ENCODE measurements around the gene ARHGAP6.

Gene ARHGAP6

DNA sequence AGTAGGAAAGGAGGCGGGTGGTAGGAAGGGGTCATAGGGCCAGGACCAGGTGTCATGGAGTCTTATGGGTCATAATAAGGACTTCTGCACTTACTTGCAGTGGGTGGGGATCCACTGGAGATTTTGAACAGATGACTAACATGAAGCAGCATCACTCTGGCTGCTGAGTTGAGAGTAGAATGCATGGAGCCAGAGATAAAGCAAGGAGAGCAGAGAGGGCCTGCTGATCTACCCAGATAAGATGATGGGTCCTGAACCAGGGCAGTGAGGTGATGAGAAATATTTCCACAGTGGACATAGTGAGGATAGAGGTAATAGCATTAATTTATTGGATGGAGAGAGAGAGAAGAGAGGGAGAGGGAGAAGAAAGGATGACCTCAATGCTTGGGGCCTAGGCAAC, 506.6 kb downstream of the ARHGAP6 start:
- no peak for DNase-seq (ENCODE audit: low spot score)
- Histone ChIP-seq H3K4me3 (no peak overlapping the region), H3K27ac (no peak overlapping the region)
- TF ChIP-seq, protein P1, sequence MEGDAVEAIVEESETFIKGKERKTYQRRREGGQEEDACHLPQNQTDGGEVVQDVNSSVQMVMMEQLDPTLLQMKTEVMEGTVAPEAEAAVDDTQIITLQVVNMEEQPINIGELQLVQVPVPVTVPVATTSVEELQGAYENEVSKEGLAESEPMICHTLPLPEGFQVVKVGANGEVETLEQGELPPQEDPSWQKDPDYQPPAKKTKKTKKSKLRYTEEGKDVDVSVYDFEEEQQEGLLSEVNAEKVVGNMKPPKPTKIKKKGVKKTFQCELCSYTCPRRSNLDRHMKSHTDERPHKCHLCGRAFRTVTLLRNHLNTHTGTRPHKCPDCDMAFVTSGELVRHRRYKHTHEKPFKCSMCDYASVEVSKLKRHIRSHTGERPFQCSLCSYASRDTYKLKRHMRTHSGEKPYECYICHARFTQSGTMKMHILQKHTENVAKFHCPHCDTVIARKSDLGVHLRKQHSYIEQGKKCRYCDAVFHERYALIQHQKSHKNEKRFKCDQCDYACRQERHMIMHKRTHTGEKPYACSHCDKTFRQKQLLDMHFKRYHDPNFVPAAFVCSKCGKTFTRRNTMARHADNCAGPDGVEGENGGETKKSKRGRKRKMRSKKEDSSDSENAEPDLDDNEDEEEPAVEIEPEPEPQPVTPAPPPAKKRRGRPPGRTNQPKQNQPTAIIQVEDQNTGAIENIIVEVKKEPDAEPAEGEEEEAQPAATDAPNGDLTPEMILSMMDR (IDR thresholded peaks at IDR 0.05) = no peak

DNA sequence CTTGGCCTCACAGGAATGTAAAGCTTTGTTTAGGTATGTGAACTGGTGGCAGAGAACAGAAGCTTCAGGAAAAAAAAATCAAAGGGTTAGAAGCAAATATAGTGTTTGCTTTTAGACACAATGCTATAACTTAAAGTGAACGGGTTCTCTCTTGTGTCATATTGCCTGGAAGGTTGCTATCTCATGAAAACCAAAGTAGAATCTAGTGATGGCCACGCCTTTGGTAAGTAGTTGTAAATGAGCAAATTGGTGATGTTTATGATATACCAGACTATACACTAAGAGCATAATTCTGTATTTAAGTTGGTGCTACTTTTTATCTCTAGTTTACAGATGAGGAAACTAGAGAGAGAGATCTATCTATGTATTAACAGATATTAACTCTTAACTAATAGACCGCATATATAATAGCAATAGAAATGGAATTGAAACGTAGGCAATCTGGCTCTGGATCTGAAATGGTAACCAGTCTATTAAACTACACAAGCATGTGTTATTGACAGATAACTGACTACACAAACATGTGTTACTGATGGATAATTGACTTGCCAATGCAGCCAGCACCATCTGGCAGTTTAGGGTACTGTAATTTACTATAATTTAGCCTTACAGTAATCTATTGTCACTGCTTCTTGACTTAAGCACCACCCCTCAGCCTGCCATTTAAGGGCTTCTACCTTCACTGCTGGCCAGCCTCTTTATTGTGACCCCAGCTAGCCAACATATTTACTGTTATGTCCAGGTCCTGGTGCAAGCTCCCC, 513.7 kb downstream of the ARHGAP6 start:
- DNase-seq (ENCODE audit: low spot score) = no peak
- H3K27ac ChIP-seq = no peak overlapping the region
- H3K4me3 ChIP-seq = no peak overlapping the region
- TF ChIP-seq, protein P1 (IDR thresholded peaks at IDR 0.05) = no peak

DNA sequence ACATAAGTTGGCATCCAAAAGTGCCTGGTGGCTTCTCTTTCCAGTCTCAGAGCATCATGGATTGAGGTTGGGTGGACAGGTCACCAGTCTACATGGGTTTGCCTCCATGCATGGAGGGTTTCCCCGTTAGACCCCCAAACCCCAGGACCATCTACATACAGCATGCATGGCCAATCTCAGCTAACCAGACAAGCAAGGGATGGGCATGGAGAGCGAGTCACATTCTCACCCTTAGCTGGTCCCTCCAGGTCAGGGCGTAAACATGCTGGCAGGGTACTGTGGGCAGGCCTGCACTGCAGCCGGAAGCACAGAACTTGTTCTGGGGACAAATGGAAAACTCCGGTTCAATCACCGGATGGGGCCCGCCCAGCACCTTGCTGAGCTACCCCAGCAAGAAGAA, 517.3 kb downstream of the ARHGAP6 start:
- no peak for DNase-seq (ENCODE audit: low spot score)
- Histone ChIP-seq H3K27ac (no peak overlapping the region), H3K4me3 (no peak overlapping the region)
- TF ChIP-seq, protein P1 (IDR thresholded peaks at IDR 0.05) = no peak

DNA sequence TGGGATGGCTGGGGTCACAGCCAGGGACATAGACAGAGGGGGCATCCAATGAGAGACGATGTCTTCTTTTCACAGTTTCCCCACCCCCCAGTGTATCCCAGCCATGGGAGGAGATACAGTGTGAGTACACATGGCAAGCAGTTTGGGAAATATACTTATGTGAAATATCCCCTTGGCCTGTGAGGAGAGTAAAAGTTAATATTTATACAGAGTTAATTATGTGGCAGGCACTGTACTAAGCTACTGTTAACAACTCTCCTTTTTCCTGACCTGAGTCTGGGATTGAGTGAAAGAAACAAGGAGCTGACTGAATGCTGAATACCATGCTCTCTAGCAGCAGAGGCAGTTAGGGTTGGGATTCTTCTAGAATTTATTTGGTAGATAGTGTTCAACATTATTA, 519.3 kb downstream of the ARHGAP6 start:
- no peak overlapping the region for H3K27ac ChIP-seq
- TF ChIP-seq, protein P1 (IDR thresholded peaks at IDR 0.05) = no peak
- no peak overlapping the region for H3K4me3 ChIP-seq
- DNase-seq (ENCODE audit: low spot score) = no peak

DNA sequence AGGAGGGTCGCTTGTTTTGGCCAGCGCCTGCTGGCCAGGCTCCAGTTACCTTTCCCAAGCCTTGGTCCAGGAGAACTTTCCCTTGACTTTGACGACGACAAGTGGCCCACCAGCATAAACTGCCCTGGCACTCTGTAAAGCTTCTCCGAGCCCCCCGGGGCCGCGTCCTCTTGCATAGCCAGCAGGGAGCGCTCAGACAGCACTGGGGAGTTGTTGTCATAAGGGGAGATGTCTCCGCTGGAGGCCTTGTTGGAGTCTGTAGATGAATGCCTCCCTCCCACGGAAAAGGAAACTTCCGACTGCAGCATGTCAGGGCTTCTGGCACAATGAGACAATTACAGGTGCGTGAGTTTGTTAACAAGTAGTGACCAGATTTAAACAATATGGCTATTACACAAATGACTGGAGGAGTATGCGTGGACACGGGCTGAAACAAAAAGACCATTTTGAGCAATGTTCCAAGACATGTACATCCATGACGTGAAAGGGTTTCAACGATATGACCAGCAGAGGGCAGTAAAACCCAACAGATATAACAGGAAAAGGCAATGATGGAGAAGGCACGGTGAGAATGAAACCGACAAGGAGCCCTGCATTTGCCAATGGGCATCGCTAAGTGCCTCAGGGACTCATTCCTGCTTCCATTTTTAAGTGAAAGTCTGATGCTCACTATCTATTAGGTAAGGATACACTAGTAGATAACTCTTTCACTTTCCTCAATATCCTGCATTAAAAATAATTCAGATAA, 521.6 kb downstream of the ARHGAP6 start:
- no peak overlapping the region for H3K27ac ChIP-seq
- no peak for DNase-seq (ENCODE audit: low spot score)
- TF ChIP-seq, protein P1 (IDR thresholded peaks at IDR 0.05) = peak; percentile 19
- no peak overlapping the region for H3K4me3 ChIP-seq

DNA sequence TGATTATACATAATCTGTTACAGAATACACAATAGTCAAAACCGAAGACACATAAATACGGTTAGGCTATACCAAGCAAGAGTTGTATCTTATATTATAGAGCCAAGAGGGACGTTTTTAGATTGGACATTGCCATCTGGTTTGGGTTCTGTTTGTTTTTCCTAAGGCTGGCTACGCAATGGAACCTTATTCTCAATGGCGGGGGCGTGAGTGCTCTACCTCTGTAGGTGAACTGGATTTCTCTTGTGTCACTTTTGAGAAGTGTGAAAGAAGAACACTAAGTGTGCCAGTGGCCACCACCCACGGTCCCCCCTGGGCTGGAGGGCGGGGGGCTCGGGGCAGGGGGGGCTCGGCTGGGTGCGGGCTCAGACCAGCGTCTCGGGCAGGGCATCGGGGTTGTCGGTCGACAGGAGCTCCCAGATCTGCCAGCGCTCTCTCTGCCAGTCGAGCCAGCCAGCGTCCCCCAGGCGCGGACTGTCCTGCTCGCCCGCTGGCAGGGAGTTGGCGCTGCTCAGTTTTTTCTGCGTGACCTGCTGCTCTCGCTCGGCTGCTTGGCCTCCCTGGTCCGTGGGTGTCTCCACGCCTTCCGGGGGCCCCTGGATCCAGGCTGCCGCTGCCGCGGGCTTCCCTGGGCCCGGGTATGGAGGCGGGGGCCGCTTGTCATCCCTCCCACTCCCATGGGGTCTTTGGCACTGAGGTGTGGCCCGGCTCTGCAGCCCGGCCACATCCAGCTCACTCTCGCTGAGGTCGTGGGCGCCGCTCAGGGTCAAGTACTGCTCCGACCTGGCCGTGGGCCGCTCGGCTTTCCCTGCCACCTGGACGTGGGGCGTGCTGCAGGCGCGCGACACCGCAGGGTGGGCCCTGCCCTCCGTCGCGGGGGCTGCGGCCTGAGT, 527.0 kb downstream of the ARHGAP6 start:
- TF ChIP-seq, protein P1 (IDR thresholded peaks at IDR 0.05) = no peak
- H3K4me3 ChIP-seq = no peak overlapping the region
- no peak for DNase-seq (ENCODE audit: low spot score)

More for the DNA sequence above, 527.0 kb downstream of the ARHGAP6 start:
- H3K27ac ChIP-seq = no peak overlapping the region
